Measurements from ENCODE around the gene TET1. TPM values are rescaled to one million over a fixed set of nuclear protein-coding genes. Genes with fewer than 3 reads are reported as not detected.

The TET1 gene
- total and polyA plus RNA-seq, 4 donors = 0.06 to 2.1 (median 0.75) TPM

GRCh38 chr10:68601501-68602265 is 41.5 kb downstream of the TET1 start:
- no peak overlapping the region for H3K27ac ChIP-seq (ENCODE audit: low read depth in 1 of 2, low read length in 2 of 2)
- no peak for TF ChIP-seq RAD21 (IDR thresholded peaks at IDR 0.05)
- TF ChIP-seq SP1 (IDR thresholded peaks at IDR 0.05) = no peak
- WGBS = 65% methylated on average over 2 of the region's 2 CpGs
- no peak for DNase-seq (ENCODE audit: low spot score)
- H3K4me3 ChIP-seq (ENCODE audit: low read depth in 1 of 3, low read length in 3 of 3) = no peak overlapping the region
- peaks cover 2 to 17% (median 8%) of the 10 kb centered on the region in 4 donors for H3K4me1 ChIP-seq (ENCODE audit: control insufficient read depth in 4 of 4, insufficient read depth in 4 of 4, low read length in 3 of 4)
- H3K36me3 ChIP-seq (ENCODE audit: control insufficient read depth in 4 of 4, insufficient read depth in 3 of 4, low read depth in 1 of 4, low read length in 3 of 4) = no peaks in the 10 kb centered on the region
- H3K9me3 ChIP-seq (ENCODE audit: control insufficient read depth in 4 of 4, low read length in 3 of 4) = no peaks in the 10 kb centered on the region
- H3K27me3 ChIP-seq (ENCODE audit: control insufficient read depth in 4 of 4, insufficient read depth in 4 of 4, low read length in 3 of 4) = no peaks in the 10 kb centered on the region
- no peak overlapping the region for H3K9ac ChIP-seq (ENCODE audit: low read depth in 1 of 2, low read length in 2 of 2)

- no peaks in the 10 kb centered on the region for H3K27me3 ChIP-seq (ENCODE audit: control insufficient read depth in 4 of 4, insufficient read depth in 4 of 4, low read length in 3 of 4)
- peaks cover 2 to 17% (median 8%) of the 10 kb centered on the region in 4 donors for H3K4me1 ChIP-seq (ENCODE audit: control insufficient read depth in 4 of 4, insufficient read depth in 4 of 4, low read length in 3 of 4)
- H3K27ac ChIP-seq (ENCODE audit: low read depth in 1 of 2, low read length in 2 of 2) = no peak overlapping the region
- no peak for DNase-seq (ENCODE audit: low spot score)
- H3K4me3 ChIP-seq (ENCODE audit: low read depth in 1 of 3, low read length in 3 of 3) = no peak overlapping the region
- 86% methylated on average over 2 of the region's 2 CpGs for WGBS
- H3K9ac ChIP-seq (ENCODE audit: low read depth in 1 of 2, low read length in 2 of 2) = no peak overlapping the region
- H3K36me3 ChIP-seq (ENCODE audit: control insufficient read depth in 4 of 4, insufficient read depth in 3 of 4, low read depth in 1 of 4, low read length in 3 of 4) = no peaks in the 10 kb centered on the region
- TF ChIP-seq REST (IDR thresholded peaks at IDR 0.05) (no peak), ATF3 (IDR thresholded peaks at IDR 0.05) (no peak)
- no peaks in the 10 kb centered on the region for H3K9me3 ChIP-seq (ENCODE audit: control insufficient read depth in 4 of 4, low read length in 3 of 4)
These were observed 42.3 kb downstream of the TET1 start for GRCh38 chr10:68602434-68602833.

- 99% methylated on average over 3 of the region's 3 CpGs for WGBS
- no peak overlapping the region for H3K4me3 ChIP-seq (ENCODE audit: low read depth in 1 of 3, low read length in 3 of 3)
- no peaks in the 10 kb centered on the region for H3K27me3 ChIP-seq (ENCODE audit: control insufficient read depth in 4 of 4, insufficient read depth in 4 of 4, low read length in 3 of 4)
- no peak for DNase-seq (ENCODE audit: low spot score)
- no peak overlapping the region for H3K9ac ChIP-seq (ENCODE audit: low read depth in 1 of 2, low read length in 2 of 2)
- H3K36me3 ChIP-seq (ENCODE audit: control insufficient read depth in 4 of 4, insufficient read depth in 3 of 4, low read depth in 1 of 4, low read length in 3 of 4) = no peaks in the 10 kb centered on the region
- H3K9me3 ChIP-seq (ENCODE audit: control insufficient read depth in 4 of 4, low read length in 3 of 4) = no peaks in the 10 kb centered on the region
- peaks cover 2 to 17% (median 8%) of the 10 kb centered on the region in 4 donors for H3K4me1 ChIP-seq (ENCODE audit: control insufficient read depth in 4 of 4, insufficient read depth in 4 of 4, low read length in 3 of 4)
- no peak overlapping the region for H3K27ac ChIP-seq (ENCODE audit: low read depth in 1 of 2, low read length in 2 of 2)
- TF ChIP-seq HNF4G (IDR thresholded peaks at IDR 0.05) (no peak), GABPA (IDR thresholded peaks at IDR 0.05 in 1 of 2, conservative IDR thresholded peaks at IDR 0.05 in 1 of 2) (no peak), FOXA2 (IDR thresholded peaks at IDR 0.05) (no peak), SP1 (IDR thresholded peaks at IDR 0.05) (no peak), NR2F2 (IDR thresholded peaks at IDR 0.05) (no peak), ZBTB33 (IDR thresholded peaks at IDR 0.05) (no peak), TAF1 (conservative IDR thresholded peaks at IDR 0.05) (no peak), EGR1 (IDR thresholded peaks at IDR 0.05; ENCODE audit: low read depth in 2 of 2) (no peak), ATF3 (IDR thresholded peaks at IDR 0.05) (no peak), CTCF (IDR thresholded peaks at IDR 0.05; ENCODE audit: low read depth, low read length, missing input control) (no peak), YY1 (IDR thresholded peaks at IDR 0.05) (no peak), RXRA (IDR thresholded peaks at IDR 0.05) (no peak), MAX (IDR thresholded peaks at IDR 0.05) (no peak), RAD21 (IDR thresholded peaks at IDR 0.05) (no peak)
These were observed 43.6 kb downstream of the TET1 start for GRCh38 chr10:68603766-68604165.
